Measurements from ENCODE around the gene CMTM7.
A peak's percentile ranks its signal among the peaks of the same experiment; 100 is the strongest.
"Not testable (repeated sequence)": the region's sequence is repeated elsewhere in the genome, so short reads cannot be mapped to it uniquely, and the experiment has no call there.

The CMTM7 gene

GRCh38 chr3:32460817-32461496, 69.3 kb downstream of the CMTM7 start:
- DNase-seq, result not testable (repeated sequence)

GRCh38 chr3:32462191-32462986, 70.7 kb downstream of the CMTM7 start:
- DNase-seq, result not testable (repeated sequence)

DNA sequence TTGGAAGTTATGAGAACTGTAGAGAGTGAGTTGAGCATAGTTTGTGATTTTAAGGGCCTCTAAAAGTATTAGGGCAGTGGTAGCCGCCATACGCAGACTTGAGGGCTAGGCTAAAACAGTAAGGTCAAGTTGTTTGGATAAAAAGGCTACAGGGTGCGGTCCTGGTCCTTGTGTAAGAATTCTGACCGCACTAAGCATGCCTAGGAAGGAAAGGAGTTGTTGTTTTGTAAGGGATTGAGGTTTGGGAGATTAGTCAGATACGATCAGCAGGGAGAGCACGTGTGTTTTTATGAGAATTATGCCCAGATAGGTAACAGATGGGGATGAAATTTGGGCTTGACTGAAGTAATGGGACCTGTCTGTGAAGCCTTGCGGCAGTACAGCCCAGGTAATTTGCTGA, 71.8 kb downstream of the CMTM7 start:
- not testable (repeated sequence) for DNase-seq

DNA sequence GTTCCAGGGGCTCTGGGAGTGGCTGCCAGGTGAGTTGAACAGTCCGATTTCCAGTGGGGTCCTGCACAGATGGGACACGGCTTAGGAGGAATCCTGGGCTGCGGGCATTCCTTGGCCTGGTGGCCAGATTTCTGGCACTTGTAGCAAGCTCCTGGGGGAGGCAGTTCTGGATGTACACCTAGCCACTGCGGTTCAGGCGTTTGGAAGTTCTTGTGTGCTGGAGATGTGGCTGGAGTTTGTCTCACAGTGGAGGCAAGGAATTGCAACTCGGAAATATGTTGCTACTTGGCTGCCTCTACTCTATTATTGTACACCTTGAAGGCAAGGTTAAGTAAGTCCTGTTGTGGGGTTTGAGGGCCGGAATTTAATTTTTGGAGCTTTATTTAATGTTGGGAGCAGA, 73.1 kb downstream of the CMTM7 start:
- not testable (repeated sequence) for DNase-seq

- not testable (repeated sequence) for DNase-seq
These were observed 75.2 kb downstream of the CMTM7 start for GRCh38 chr3:32466808-32467207.

DNA sequence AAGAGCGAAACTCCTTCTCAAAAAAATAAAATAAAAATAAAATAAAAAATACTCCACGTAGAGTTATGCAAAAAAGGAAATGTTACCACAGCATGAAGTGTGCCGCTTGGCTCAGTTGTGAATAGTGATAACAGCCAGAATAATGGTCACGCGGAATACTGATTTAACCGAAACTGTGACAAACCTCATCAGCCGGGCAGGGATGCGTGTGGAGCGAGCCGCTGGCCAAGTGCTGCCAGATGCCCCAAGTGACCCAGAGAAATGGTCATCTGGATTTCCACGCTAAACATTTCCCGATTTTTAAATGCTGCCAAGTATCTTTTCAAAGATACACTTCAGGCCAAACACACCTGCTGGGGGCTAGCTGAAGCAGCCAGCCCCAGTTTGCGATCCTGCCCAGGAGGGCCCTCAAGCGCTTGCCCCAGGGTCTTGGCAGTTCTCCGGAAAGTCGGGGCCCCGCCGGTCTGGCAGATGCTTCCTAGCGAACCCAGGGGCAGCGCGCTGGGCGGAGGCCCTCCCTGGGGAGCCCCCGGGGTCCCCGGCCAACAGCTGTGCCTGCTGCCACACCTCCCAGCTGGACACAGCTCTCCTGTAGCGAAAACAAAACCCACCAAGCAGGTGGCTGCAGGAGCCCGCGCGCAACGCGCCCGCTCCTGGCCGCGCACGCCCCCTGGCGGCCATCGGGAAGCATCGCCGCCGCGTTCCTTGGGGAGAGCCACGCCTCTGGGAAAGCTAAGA, 75.8 kb downstream of the CMTM7 start:
- peak; percentile 86 for DNase-seq

DNA sequence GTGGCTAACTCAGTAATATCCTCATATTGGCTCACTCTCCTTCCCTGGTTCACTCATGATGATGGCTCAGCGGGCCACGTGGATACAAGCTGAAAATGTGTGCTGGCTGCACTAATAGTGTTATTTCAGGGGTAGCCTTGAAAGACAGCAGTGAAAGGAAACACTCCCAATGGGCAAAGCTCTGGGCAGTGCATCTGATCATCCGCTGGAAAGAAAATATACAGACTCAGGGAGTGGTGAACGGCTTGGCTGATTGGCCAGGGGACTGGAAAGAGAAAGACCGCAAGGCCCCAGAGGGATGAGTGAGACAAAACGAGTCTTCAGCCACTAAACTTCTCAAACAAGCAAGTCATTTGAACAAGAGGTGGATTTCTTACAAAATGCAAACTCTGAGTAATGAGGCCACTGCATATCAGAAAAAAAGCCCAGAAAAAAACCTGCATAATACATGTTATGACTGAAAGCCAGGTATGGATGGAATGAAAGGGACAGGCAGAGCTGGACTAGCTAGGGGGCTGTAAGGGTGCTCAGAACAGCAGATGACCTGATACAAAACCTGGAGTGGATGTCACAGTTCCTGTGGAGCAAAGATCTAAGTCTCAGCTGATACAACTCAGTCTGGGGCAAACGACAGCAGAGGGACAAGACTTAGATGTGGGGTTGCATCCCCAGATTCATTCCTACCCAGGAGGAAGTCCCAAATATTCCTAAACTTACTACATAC, 77.7 kb downstream of the CMTM7 start:
- no peak for DNase-seq

- no peak for DNase-seq
These were observed 78.7 kb downstream of the CMTM7 start for GRCh38 chr3:32470362-32470761.

- no peak for DNase-seq
These were observed 79.6 kb downstream of the CMTM7 start for GRCh38 chr3:32471246-32471645.

DNA sequence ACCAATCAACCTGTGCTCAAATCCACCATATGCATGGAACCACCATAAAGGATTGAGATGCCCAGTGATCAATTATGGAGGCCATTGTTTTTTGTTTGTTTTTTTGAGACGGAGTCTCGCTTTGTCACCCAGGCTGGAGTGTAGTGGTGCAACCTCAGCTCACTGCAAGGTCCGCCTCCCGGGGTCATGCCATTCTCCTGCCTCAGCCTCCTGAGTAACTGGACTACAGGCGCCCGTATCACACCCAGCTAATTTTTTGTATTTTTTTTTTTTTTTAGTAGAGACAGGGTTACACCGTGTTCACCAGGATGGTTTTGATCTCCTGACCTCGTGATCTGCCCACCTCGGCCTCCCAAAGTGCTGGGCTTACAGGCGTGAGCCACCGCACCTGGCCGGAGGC, 80.5 kb downstream of the CMTM7 start:
- DNase-seq, result not testable (repeated sequence)

- DNase-seq, result no peak
These were observed 82.5 kb downstream of the CMTM7 start for GRCh38 chr3:32474201-32474600.

- DNase-seq, result no peak
These were observed 89.0 kb downstream of the CMTM7 start for GRCh38 chr3:32480604-32481003.

DNA sequence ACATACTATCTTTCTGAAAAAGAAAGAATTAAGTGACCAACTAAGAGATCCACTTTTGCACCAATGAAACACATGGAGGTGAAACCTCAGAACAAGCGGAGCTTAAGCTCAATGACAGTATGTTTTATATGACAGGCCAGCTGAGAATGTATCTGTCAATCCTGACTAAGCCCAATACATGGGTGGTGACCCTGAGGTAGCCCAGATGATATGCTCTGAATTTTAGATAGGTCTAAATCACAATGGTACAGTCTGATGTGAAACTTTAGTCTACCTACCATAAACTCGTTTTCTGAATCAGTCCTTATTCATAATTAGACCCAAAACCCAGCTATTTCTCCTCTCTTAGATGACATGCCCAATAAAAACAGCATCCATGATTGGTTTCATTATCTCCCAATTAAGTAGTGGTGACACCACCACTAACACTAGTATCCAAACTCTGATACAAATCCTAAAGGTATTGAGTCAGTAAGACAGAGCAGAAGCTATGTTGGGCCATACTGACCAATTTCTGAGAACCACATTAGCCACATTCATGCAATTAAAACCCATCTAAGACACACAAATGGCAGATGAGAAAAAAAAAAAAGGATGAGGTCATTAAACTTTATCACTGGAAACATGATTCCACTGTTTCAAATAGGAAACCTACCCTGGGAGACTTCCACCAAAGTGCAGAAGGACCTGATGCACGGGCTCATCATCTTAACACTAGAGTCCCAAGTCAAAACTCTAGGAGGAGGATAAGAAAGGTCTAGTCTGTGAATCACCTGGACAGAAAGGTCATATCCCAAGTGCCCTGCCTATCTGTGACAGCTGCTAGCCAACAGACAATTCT, 90.4 kb downstream of the CMTM7 start:
- no peak for DNase-seq

DNA sequence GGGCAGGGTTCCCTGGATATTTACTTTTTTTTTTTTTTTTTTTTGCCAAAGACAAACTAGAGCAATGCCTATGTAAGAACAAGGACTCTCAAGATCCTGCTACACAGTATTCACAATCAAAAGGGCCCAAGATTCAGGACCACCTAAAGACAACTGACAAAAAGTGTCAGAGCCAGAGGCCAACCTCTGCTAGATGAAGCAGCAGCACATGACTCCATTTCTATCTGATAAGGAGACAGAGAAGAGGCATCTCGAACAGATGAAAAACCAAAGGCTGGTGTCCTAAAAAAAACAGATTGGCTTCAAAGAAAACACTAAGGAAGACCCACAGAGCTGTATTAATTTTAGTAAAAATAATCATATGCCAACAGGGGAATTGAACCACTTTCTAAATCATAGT, 91.0 kb downstream of the CMTM7 start:
- DNase-seq, result no peak

DNA sequence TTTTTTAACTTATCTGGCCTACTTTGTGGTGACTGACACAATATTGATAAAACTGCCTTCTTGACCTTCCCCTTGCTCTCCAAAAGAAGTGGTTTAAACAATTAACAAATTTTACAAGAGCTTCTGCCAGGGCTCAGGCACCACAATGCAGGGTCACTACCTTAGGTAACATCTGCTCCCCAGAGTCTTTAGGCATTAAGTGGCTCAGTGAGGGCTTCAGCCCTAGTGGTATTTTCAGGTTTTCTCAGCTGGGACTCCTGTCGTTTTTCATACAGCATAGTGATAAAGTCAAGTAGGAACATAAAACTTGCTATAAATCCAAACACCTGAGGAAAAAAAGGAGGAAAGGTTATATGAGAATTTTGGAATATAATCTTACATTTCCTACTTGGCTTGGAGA, 92.1 kb downstream of the CMTM7 start:
- DNase-seq, result no peak

GRCh38 chr3:32484436-32484835, 92.8 kb downstream of the CMTM7 start:
- DNase-seq, result no peak

GRCh38 chr3:32487781-32488473, 96.3 kb downstream of the CMTM7 start:
- DNase-seq, result no peak

DNA sequence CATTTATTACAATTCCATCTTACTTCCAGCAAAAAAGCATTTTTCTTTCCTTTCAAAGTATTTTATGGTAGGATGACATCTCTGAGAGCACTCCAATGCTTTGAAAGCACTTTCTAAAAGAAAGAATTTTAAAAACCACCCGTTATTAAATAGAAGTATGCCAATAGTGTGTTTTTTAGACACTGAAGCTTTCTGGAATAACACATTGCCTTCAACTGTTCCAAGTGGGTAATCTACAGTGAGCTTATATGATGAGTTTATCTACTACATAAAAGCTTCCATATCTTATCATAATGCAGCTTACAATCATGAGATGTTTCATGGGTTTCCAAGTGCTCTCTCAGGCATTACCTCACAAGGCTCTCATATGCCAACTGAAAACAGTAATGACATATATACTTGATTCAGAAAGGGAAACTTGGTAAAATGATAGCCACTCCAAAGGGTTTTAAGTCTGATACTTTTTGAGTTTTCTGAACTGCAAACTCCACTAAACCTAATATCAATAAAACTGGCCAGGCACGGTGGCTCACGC, 96.9 kb downstream of the CMTM7 start:
- no peak for DNase-seq

- no peak for DNase-seq
These were observed 101.2 kb downstream of the CMTM7 start for GRCh38 chr3:32492684-32493436.

Data from activated T-cell treated with anti-CD3 and anti-CD28 coated beads, Interleukin-2, amount 50 U/mL, for 1 hour (primary cell).